A549 (cell line): ENCODE data around the gene GNB1L.

ENCODE experiments used
- EP300 ChIP-seq, 2 experiments: fragments of >200 bp; sonication (Bioruptor Twin); formaldehyde crosslinking; IDR thresholded peaks; 2 replicates in 1 of 2; 3 replicates in 1 of 2; pipeline ENCODE4 v1.6.1; 2016 to 2017
- ESRRA ChIP-seq: fragments of 150-350 bp; IDR thresholded peaks from 2 replicates; pipeline ENCODE4 v1.6.1; 2014; ENCODE audit warnings: mild to moderate bottlenecking, low read length, borderline replicate concordance
- MAZ ChIP-seq: fragments of 150-350 bp; IDR thresholded peaks from 2 replicates; pipeline ENCODE4 v1.6.1; 2014; ENCODE audit warnings: antibody characterized with exemption, low read depth, low read length, borderline replicate concordance
- RCOR1 ChIP-seq: fragments of 150-350 bp; IDR thresholded peaks from 2 replicates; pipeline ENCODE4 v1.6.1; 2014; ENCODE audit warnings: antibody characterized with exemption, low read length, low read depth
- TF ChIP-seq, protein P1 (sequence below): fragments of >200 bp; sonication (Bioruptor Twin); formaldehyde crosslinking; IDR thresholded peaks from 3 replicates; pipeline ENCODE4 v1.5.1; 2016

GRCh38 chr22:19853058-19853878 lies 1.4 kb downstream of the GNB1L start:
- TF ChIP-seq, protein P1, sequence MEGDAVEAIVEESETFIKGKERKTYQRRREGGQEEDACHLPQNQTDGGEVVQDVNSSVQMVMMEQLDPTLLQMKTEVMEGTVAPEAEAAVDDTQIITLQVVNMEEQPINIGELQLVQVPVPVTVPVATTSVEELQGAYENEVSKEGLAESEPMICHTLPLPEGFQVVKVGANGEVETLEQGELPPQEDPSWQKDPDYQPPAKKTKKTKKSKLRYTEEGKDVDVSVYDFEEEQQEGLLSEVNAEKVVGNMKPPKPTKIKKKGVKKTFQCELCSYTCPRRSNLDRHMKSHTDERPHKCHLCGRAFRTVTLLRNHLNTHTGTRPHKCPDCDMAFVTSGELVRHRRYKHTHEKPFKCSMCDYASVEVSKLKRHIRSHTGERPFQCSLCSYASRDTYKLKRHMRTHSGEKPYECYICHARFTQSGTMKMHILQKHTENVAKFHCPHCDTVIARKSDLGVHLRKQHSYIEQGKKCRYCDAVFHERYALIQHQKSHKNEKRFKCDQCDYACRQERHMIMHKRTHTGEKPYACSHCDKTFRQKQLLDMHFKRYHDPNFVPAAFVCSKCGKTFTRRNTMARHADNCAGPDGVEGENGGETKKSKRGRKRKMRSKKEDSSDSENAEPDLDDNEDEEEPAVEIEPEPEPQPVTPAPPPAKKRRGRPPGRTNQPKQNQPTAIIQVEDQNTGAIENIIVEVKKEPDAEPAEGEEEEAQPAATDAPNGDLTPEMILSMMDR: no peak
- TF ChIP-seq MAZ: no peak
- no peak for TF ChIP-seq RCOR1
- no peak for TF ChIP-seq EP300 (IDR thresholded peaks at IDR 0.05)
- TF ChIP-seq ESRRA: no peak
